PC-3 (cell line): ENCODE measurements around the gene CDK11A. TPM values are rescaled to one million over a fixed set of nuclear protein-coding genes. Genes with fewer than 3 reads are reported as not detected.
"Not testable (repeated sequence)": the region's sequence is repeated elsewhere in the genome, so short reads cannot be mapped to it uniquely, and the experiment has no call there.

Experiments
- ATAC-seq: fragments of 200-7000 bp; cut with Tn5 transposase; 2 replicates; pipeline ENCODE4 v1.9.1; 2020; ENCODE audit warnings: mild to moderate bottlenecking, moderate library complexity
- Bru-seq: library from RNA; stranded (reverse); fragments of 400-500 nt; gene quantifications from one replicate; lab custom pipeline; 2021; lab: Mats Ljungman, UMichigan
- BruChase-seq, 2 experiments: library from RNA; stranded (reverse); fragments of 400-500 nt; gene quantifications; one replicate each; lab custom pipeline; 2021; lab: Mats Ljungman, UMichigan
- BruUV-seq: library from RNA; stranded (reverse); fragments of 400-500 nt; replicated peaks from 2 replicates; lab custom pipeline; 2021; lab: Mats Ljungman, UMichigan
- CTCF ChIA-PET: fragments of 300-600 bp; sonication (Branson Sonifier 250); formaldehyde crosslinking; loops from one replicate; lab custom pipeline; 2022; ENCODE audit warnings: antibody characterized with exemption; lab: Charles Lee
- POLR2A ChIA-PET: fragments of 300-600 bp; sonication (Branson Sonifier 250); formaldehyde crosslinking; loops from one replicate; lab custom pipeline; 2022; ENCODE audit warnings: antibody characterized with exemption; ENCODE audit not compliant: unreplicated experiment; lab: Charles Lee
- DNase-seq: peaks from one replicate; pipeline ENCODE4 v3.0.0-alpha.2; 2015
- H2AFZ ChIP-seq: fragments of 300-600 bp; sonication (generic); 2 replicates; pipeline ENCODE4 v1.6.0; 2016; ENCODE audit warnings: antibody characterized with exemption, low read length
- H3F3A ChIP-seq: fragments of 300-600 bp; sonication (generic); one replicate; pipeline ENCODE4 v1.6.0; 2017; ENCODE audit warnings: antibody characterized with exemption, low read length, control low read depth, mild to moderate bottlenecking; ENCODE audit not compliant: unreplicated experiment
- H3K27ac ChIP-seq: fragments of 300-600 bp; sonication (generic); 2 replicates; pipeline ENCODE4 v1.5.1; 2016; ENCODE audit warnings: mild to moderate bottlenecking, low read length
- H3K27me3 ChIP-seq: fragments of 300-600 bp; sonication (generic); 2 replicates; pipeline ENCODE4 v1.6.1; 2016; ENCODE audit warnings: low read length, mixed read lengths
- H3K36me3 ChIP-seq: fragments of 300-600 bp; sonication (generic); 2 replicates; pipeline ENCODE4 v1.6.1; 2016; ENCODE audit warnings: low read depth, mixed run types, low read length, mixed read lengths
- H3K4me1 ChIP-seq: fragments of 300-600 bp; sonication (generic); 2 replicates; pipeline ENCODE4 v1.5.1; 2016; ENCODE audit warnings: low read length; ENCODE audit not compliant: insufficient read depth
- H3K4me2 ChIP-seq: fragments of 300-600 bp; sonication (generic); 2 replicates; pipeline ENCODE4 v1.6.0; 2016; ENCODE audit warnings: low read length
- H3K4me3 ChIP-seq: fragments of 300-600 bp; sonication (generic); 2 replicates; pipeline ENCODE4 v1.5.1; 2016; ENCODE audit warnings: mild to moderate bottlenecking, low read length, mixed read lengths
- H3K79me2 ChIP-seq: fragments of 300-600 bp; sonication (generic); 2 replicates; pipeline ENCODE4 v1.6.1; 2017; ENCODE audit warnings: low read length, mixed read lengths
- H3K9ac ChIP-seq: fragments of 300-600 bp; sonication (generic); 2 replicates; pipeline ENCODE4 v1.6.0; 2016; ENCODE audit warnings: mild to moderate bottlenecking, low read length
- H3K9me2 ChIP-seq: fragments of 300-600 bp; sonication (generic); replicated peaks from 2 replicates; pipeline ENCODE4 v1.6.1; 2016; ENCODE audit warnings: mixed run types, low read length, mixed read lengths
- H3K9me3 ChIP-seq: fragments of 300-600 bp; sonication (generic); 2 replicates; pipeline ENCODE4 v1.6.1; 2016; ENCODE audit warnings: low read length, mixed read lengths
- H4K20me1 ChIP-seq: fragments of 300-600 bp; sonication (generic); 2 replicates; pipeline ENCODE4 v1.6.1; 2016; ENCODE audit warnings: low read length, mixed read lengths
- CTCF ChIP-seq: fragments of 300-600 bp; sonication (generic); conservative IDR thresholded peaks from 2 replicates; pipeline ENCODE4 v1.5.1; 2017; ENCODE audit warnings: antibody characterized with exemption, low read depth, mild to moderate bottlenecking, low read length
- EZH2 ChIP-seq: fragments of 300-600 bp; sonication (generic); IDR thresholded peaks from one replicate; pipeline ENCODE4 v1.6.1; 2017; ENCODE audit warnings: antibody characterized with exemption, mild to moderate bottlenecking, low read length; ENCODE audit not compliant: unreplicated experiment
- EZH2phosphoT487 ChIP-seq: fragments of 300-600 bp; sonication (generic); IDR thresholded peaks from 2 replicates; pipeline ENCODE4 v1.6.1; 2018; ENCODE audit warnings: mild to moderate bottlenecking, antibody characterized with exemption, low read length, borderline replicate concordance
- intact Hi-C: fragments of 100-400 bp; cut with micrococcal nuclease; formaldehyde crosslinking; loops from 2 replicates; pipeline ENCODE4 v1.9.0; 2023
- long read RNA-seq: library from polyadenylated mRNA; unstranded; transcript quantifications from one replicate; pipeline ENCODE4 v2.0.0, GENCODE V29; 2021; ENCODE audit not compliant: unreplicated experiment
- total RNA-seq: library from RNA; depleted of rRNA; stranded (reverse); fragments of >200 nt; gene quantifications from 2 replicates; pipeline ENCODE4 v1.2.3, GENCODE V29; 2014; rRNA removed

The CDK11A gene
- 11.6 and 18.3 TPM in 2 replicates for total RNA-seq
- percentile 82 among the genes with signal in this experiment for Bru-seq, nascent RNA
- percentile 88 among the genes with signal in this experiment for BruChase-seq, experiment 1, labeled RNA remaining after a 6-hour chase
- BruChase-seq, experiment 2, labeled RNA remaining after a 2-hour chase: percentile 83 among the genes with signal in this experiment
- long read RNA-seq, partial matches to known transcripts: 31 of 38 reads
- long read RNA-seq, other reads (novel, unspliced or antisense): 3 of 38 reads

GRCh38 chr1:1724035-1724864, at the start of gene CDK11A:
CDK11A (minus strand) TSS chr1:1724357; CDS start chr1:1722818, 1,539 bp downstream.
- H3K4me1 ChIP-seq, H4K20me1 ChIP-seq, H2AFZ ChIP-seq, H3K79me2 ChIP-seq, CTCF ChIA-PET, H3K9me3 ChIP-seq, H3K9me2 ChIP-seq, H3K27me3 ChIP-seq, POLR2A ChIA-PET, BruUV-seq, H3K36me3 ChIP-seq, intact Hi-C loops, H3F3A ChIP-seq: not testable (repeated sequence)
- peak within 1 kb of the TSS; percentile 69 for H3K4me3 ChIP-seq
- H3K27ac ChIP-seq: 0 out of 2 replicates have a peak within 1 kb of the TSS, but pooled peaks have one; percentile 16
- ATAC-seq (peak; percentile 79), DNase-seq (peak; percentile 82)
- H3K4me2 ChIP-seq: peak within 1 kb of the TSS; percentile 78
- peak within 1 kb of the TSS; percentile 51; the same call in 1 of the 2 replicates for H3K9ac ChIP-seq

GRCh38 chr1:1773874-1774273, 49.7 kb upstream of the CDK11A start:
- Histone ChIP-seq H3K9me3 (peaks cover 6% of the 10 kb centered on the region), H4K20me1 (peaks cover 22% of the 10 kb centered on the region)

GRCh38 chr1:1771096-1771495, 46.9 kb upstream of the CDK11A start:
- 0 out of 2 replicates have a peak overlapping the region, but pooled peaks have one; percentile 6 for H3K4me3 ChIP-seq
- H3K9me2 ChIP-seq: no peaks in the 10 kb centered on the region
- H3K36me3 ChIP-seq: peaks cover 33% of the 10 kb centered on the region
- H3K4me1 ChIP-seq: peaks cover 10% of the 10 kb centered on the region
- H3K9me3 ChIP-seq: peaks cover 6% of the 10 kb centered on the region
- POLR2A ChIA-PET: no interaction called here
- H4K20me1 ChIP-seq: peaks cover 14% of the 10 kb centered on the region
- CTCF ChIA-PET: no interaction called here
- H3K79me2 ChIP-seq: peaks cover 99% of the 10 kb centered on the region
- no peaks in the 10 kb centered on the region for H3K27me3 ChIP-seq
- no peak overlapping the region for H3K9ac ChIP-seq
- ATAC-seq (no peak), DNase-seq (no peak)
- H2AFZ ChIP-seq: no peak overlapping the region
- H3F3A ChIP-seq: no peaks in the 10 kb centered on the region
- BruUV-seq: no TSS peak
- H3K27ac ChIP-seq: no peak overlapping the region
- no peak overlapping the region for H3K4me2 ChIP-seq
- TF ChIP-seq CTCF (no peak), EZH2phosphoT487 (no peak), EZH2 (no peak)
- intact Hi-C loops: no loop called here

More at GRCh38 chr1:1773874-1774273, 49.7 kb upstream of the CDK11A start:
- Histone ChIP-seq H3F3A (no peaks in the 10 kb centered on the region), H3K4me3 (no peak overlapping the region), H3K9ac (no peak overlapping the region), H2AFZ (no peak overlapping the region), H3K4me1 (peaks cover 25% of the 10 kb centered on the region), H3K79me2 (peaks cover 91% of the 10 kb centered on the region), H3K27me3 (no peaks in the 10 kb centered on the region), H3K9me2 (no peaks in the 10 kb centered on the region), H3K27ac (no peak overlapping the region), H3K4me2 (no peak overlapping the region), H3K36me3 (peaks cover 33% of the 10 kb centered on the region)
- no TSS peak for BruUV-seq
- POLR2A ChIA-PET: no interaction called here
- CTCF ChIA-PET: no interaction called here
- ATAC-seq: no peak
- DNase-seq: no peak
- TF ChIP-seq EZH2 (no peak), CTCF (no peak)
- intact Hi-C loops: no loop called here
